Endodermal cell (in vitro differentiated cells): Measurements from ENCODE around the gene BCKDHA. TPM values are rescaled to one million over a fixed set of nuclear protein-coding genes. Genes with fewer than 3 reads are reported as not detected.

ENCODE experiments used
- DNase-seq: peaks from one replicate; pipeline ENCODE4 v3.0.0-alpha.2; 2017
- H3K27ac ChIP-seq: 2 replicates; pipeline ENCODE4 v1.5.1; 2013; ENCODE audit warnings: mild to moderate bottlenecking, low read depth, low read length, moderate library complexity
- H3K27me3 ChIP-seq: 2 replicates; pipeline ENCODE4 v1.6.1; 2013; ENCODE audit warnings: mild to moderate bottlenecking, low read length, moderate library complexity; ENCODE audit not compliant: insufficient read depth, control insufficient read depth, poor library complexity, severe bottlenecking
- H3K36me3 ChIP-seq: 2 replicates; pipeline ENCODE4 v1.7.0; 2013; ENCODE audit warnings: mild to moderate bottlenecking, low read length, moderate library complexity; ENCODE audit not compliant: control insufficient read depth, insufficient read depth
- H3K4me1 ChIP-seq: one replicate; pipeline ENCODE4 v1.7.0; 2013; ENCODE audit warnings: low read length; ENCODE audit not compliant: control insufficient read depth, insufficient read depth
- H3K4me3 ChIP-seq: 2 replicates; pipeline ENCODE4 v1.5.1; 2013; ENCODE audit warnings: mild to moderate bottlenecking, low read length, moderate library complexity
- H3K9ac ChIP-seq: 2 replicates; pipeline ENCODE4 v1.6.1; 2013; ENCODE audit warnings: mild to moderate bottlenecking, low read length, moderate library complexity; ENCODE audit not compliant: poor library complexity, severe bottlenecking; ENCODE audit errors: extremely low read depth
- H3K9me3 ChIP-seq: 2 replicates; pipeline ENCODE4 v1.6.1; 2013; ENCODE audit warnings: mild to moderate bottlenecking, low read length, moderate library complexity; ENCODE audit not compliant: control insufficient read depth
- H3K27ac Mint-ChIP-seq: 2 replicates; pipeline ENCODE4 v1.8.0; 2020; ENCODE audit warnings: mixed read lengths
- H3K27me3 Mint-ChIP-seq: 2 replicates; pipeline ENCODE4 v1.8.0; 2021; ENCODE audit warnings: mild to moderate bottlenecking, mixed read lengths; ENCODE audit not compliant: insufficient read depth
- H3K36me3 Mint-ChIP-seq: 2 replicates; pipeline ENCODE4 v1.8.0; 2020; ENCODE audit warnings: low read depth, mixed read lengths
- H3K4me1 Mint-ChIP-seq: 2 replicates; pipeline ENCODE4 v1.8.0; 2020; ENCODE audit warnings: mixed read lengths
- H3K4me3 Mint-ChIP-seq: 2 replicates; pipeline ENCODE4 v1.8.0; 2020; ENCODE audit warnings: mild to moderate bottlenecking, moderate library complexity, mixed read lengths
- H3K9me3 Mint-ChIP-seq: 2 replicates; pipeline ENCODE4 v1.8.0; 2020; ENCODE audit warnings: mild to moderate bottlenecking, mixed read lengths
- CTCF ChIP-seq: fragments of 200-600 bp; sonication (generic); conservative IDR thresholded peaks from 2 replicates; pipeline ENCODE4 v1.5.0; 2021; ENCODE audit warnings: antibody characterized with exemption, mild to moderate bottlenecking
- WGBS, 2 experiments: methylation state at CpG; one replicate each; pipeline versions ENCODE4 v1.1.5 to v1.1.7; 2013; ENCODE audit warnings: missing lambda C conversion rate in 2 of 2, mixed read lengths in 1 of 2; ENCODE audit not compliant: insufficient coverage in 1 of 2, insufficient read length in 1 of 2; 5-methylcytosine and 5-hydroxymethylcytosine counted together
- total RNA-seq, 2 donors: library from RNA; stranded (reverse); fragmentation: NEBNext Ultra II Directional in 1 of 2; extraction: Animal tissue kit (Norgen Biotek cat#: 25700) in 1 of 2; gene quantifications; 2 replicates in 1 of 2; 3 replicates in 1 of 2; pipeline ENCODE4 v1.2.1, GENCODE V29; 2021

The BCKDHA gene
- total RNA-seq, 2 donors from 2014 or later: 18.0 to 21.6 TPM

GRCh38 chr19:41355802-41356201, 41.8 kb upstream of the BCKDHA start:
- Mint-ChIP-seq H3K36me3 (no peaks in the 10 kb centered on the region), H3K4me3 (no peak overlapping the region), H3K9me3 (no peaks in the 10 kb centered on the region), H3K27me3 (peaks cover 12% of the 10 kb centered on the region), H3K27ac (no peak overlapping the region), H3K4me1 (peaks cover 12% of the 10 kb centered on the region)
- Histone ChIP-seq H3K4me3 (no peak overlapping the region), H3K9ac (no peak overlapping the region), H3K27me3 (no peaks in the 10 kb centered on the region), H3K36me3 (no peaks in the 10 kb centered on the region), H3K27ac (no peak overlapping the region), H3K9me3 (no peaks in the 10 kb centered on the region), H3K4me1 (no peaks in the 10 kb centered on the region)
- 87 to 100% methylated on average over 2 to 3 of the region's 3 CpGs for WGBS, 2 experiments
- no peak for DNase-seq
- TF ChIP-seq CTCF: no peak

GRCh38 chr19:41356984-41357739, 40.5 kb upstream of the BCKDHA start:
- no peak for DNase-seq
- H3K27ac ChIP-seq: no peak overlapping the region
- Mint-ChIP-seq H3K4me1 (peaks cover 5% of the 10 kb centered on the region), H3K36me3 (no peaks in the 10 kb centered on the region), H3K27ac (peak overlapping the region; percentile 6), H3K4me3 (no peak overlapping the region), H3K27me3 (peaks cover 2% of the 10 kb centered on the region), H3K9me3 (no peaks in the 10 kb centered on the region)
- H3K36me3 ChIP-seq: no peaks in the 10 kb centered on the region
- H3K9me3 ChIP-seq: no peaks in the 10 kb centered on the region
- no peaks in the 10 kb centered on the region for H3K4me1 ChIP-seq
- H3K9ac ChIP-seq: no peak overlapping the region
- H3K27me3 ChIP-seq: no peaks in the 10 kb centered on the region
- TF ChIP-seq CTCF: no peak
- 87 to 90% methylated on average over 6 to 10 of the region's 11 CpGs for WGBS, 2 experiments
- H3K4me3 ChIP-seq: no peak overlapping the region

GRCh38 chr19:41357746-41358145, 39.9 kb upstream of the BCKDHA start:
- Histone ChIP-seq H3K9me3 (no peaks in the 10 kb centered on the region), H3K27me3 (no peaks in the 10 kb centered on the region), H3K27ac (no peak overlapping the region), H3K4me3 (no peak overlapping the region), H3K9ac (no peak overlapping the region), H3K36me3 (no peaks in the 10 kb centered on the region), H3K4me1 (no peaks in the 10 kb centered on the region)
- Mint-ChIP-seq H3K4me1 (peaks cover 3% of the 10 kb centered on the region), H3K27me3 (no peaks in the 10 kb centered on the region), H3K4me3 (no peak overlapping the region), H3K9me3 (no peaks in the 10 kb centered on the region), H3K36me3 (no peaks in the 10 kb centered on the region), H3K27ac (no peak overlapping the region)
- TF ChIP-seq CTCF: no peak
- no peak for DNase-seq
- WGBS, 2 experiments: 95 to 96% methylated on average over 11 to 13 of the region's 13 CpGs
